KG1 (cell line): ENCODE results near the gene ITPR3.
A peak's percentile ranks its signal among the peaks of the same experiment; 100 is the strongest.

Experiments
- DNase-seq: peaks from one replicate; lab custom pipeline; 2025; lab: John Stamatoyannopoulos, UW

ITPR3 gene

GRCh38 chr6:33686981-33687975 lies 66.2 kb downstream of the ITPR3 start:
- DNase-seq, result no peak

- DNase-seq, result no peak
These were observed 66.9 kb downstream of the ITPR3 start for GRCh38 chr6:33688006-33688405.

GRCh38 chr6:33688451-33689147 lies 67.5 kb downstream of the ITPR3 start:
- no peak for DNase-seq

GRCh38 chr6:33689148-33689494 lies 68.0 kb downstream of the ITPR3 start:
- DNase-seq, result no peak

- DNase-seq, result no peak
These were observed 68.8 kb downstream of the ITPR3 start for GRCh38 chr6:33689879-33690278.

GRCh38 chr6:33690766-33691165 lies 69.6 kb downstream of the ITPR3 start:
- no peak for DNase-seq

GRCh38 chr6:33691456-33692077 lies 70.4 kb downstream of the ITPR3 start:
- DNase-seq, result no peak

- DNase-seq, result no peak
These were observed 71.1 kb downstream of the ITPR3 start for GRCh38 chr6:33692078-33692759.

- peak; percentile 69 for DNase-seq
These were observed 71.6 kb downstream of the ITPR3 start for GRCh38 chr6:33692760-33693158.

- DNase-seq, result no peak
These were observed 72.3 kb downstream of the ITPR3 start for GRCh38 chr6:33693186-33694105.

GRCh38 chr6:33694401-33694931 lies 73.3 kb downstream of the ITPR3 start:
- peak; percentile 38 for DNase-seq

- no peak for DNase-seq
These were observed 73.9 kb downstream of the ITPR3 start for GRCh38 chr6:33694977-33695376.

GRCh38 chr6:33695451-33695887 lies 74.3 kb downstream of the ITPR3 start:
- no peak for DNase-seq

GRCh38 chr6:33696076-33696475 lies 75.0 kb downstream of the ITPR3 start:
- no peak for DNase-seq

GRCh38 chr6:33696548-33697518 lies 75.7 kb downstream of the ITPR3 start:
- DNase-seq, result no peak

- no peak for DNase-seq
These were observed 76.7 kb downstream of the ITPR3 start for GRCh38 chr6:33697845-33698244.

GRCh38 chr6:33698494-33698893 lies 77.4 kb downstream of the ITPR3 start:
- DNase-seq, result no peak

GRCh38 chr6:33699131-33699530 lies 78.0 kb downstream of the ITPR3 start:
- DNase-seq, result no peak

GRCh38 chr6:33699739-33700138 lies 78.6 kb downstream of the ITPR3 start:
- no peak for DNase-seq
